GM19372 (cell line): ENCODE data around the gene GPHB5.

ENCODE experiments used
- ATAC-seq: cut with Tn5 transposase; IDR thresholded peaks from one replicate; pipeline ENCODE4 v1.9.1; 2021; ENCODE audit warnings: mild to moderate bottlenecking, low read depth, moderate library complexity; ENCODE audit not compliant: unreplicated experiment

GPHB5 gene

GRCh38 chr14:63267171-63267570, 51.6 kb downstream of the GPHB5 start:
- no peak for ATAC-seq

- ATAC-seq: no peak
Measured at GRCh38 chr14:63266106-63266505, 52.6 kb downstream of the GPHB5 start.
